Neural cell (in vitro differentiated cells): Measurements from ENCODE around the gene CALHM1. TPM values are rescaled to one million over a fixed set of nuclear protein-coding genes. Genes with fewer than 3 reads are reported as not detected.

ENCODE experiments used
- H2AFZ ChIP-seq: fragments of 200-600, 300-800 bp; sonication (generic), shearing (Covaris generic); 2 replicates; pipeline ENCODE4 v1.6.0; 2014; ENCODE audit warnings: low read depth, mild to moderate bottlenecking, antibody characterized with exemption, low read length, moderate library complexity
- H3F3A ChIP-seq: fragments of 200-600 bp; shearing (Covaris generic); 2 replicates; pipeline ENCODE4 v1.6.1; 2016; ENCODE audit warnings: mild to moderate bottlenecking, moderate library complexity, mixed read lengths, antibody characterized with exemption, low read length; ENCODE audit not compliant: insufficient read depth, poor library complexity, severe bottlenecking
- H3K27ac ChIP-seq: fragments of 200-600, 300-800 bp; sonication (generic), shearing (Covaris generic); 2 replicates; pipeline ENCODE4 v1.5.1; 2014; ENCODE audit warnings: mild to moderate bottlenecking, low read length, moderate library complexity
- H3K27me3 ChIP-seq: fragments of 300-800, 200-600 bp; sonication (generic), shearing (Covaris generic); 2 replicates; pipeline ENCODE4 v1.6.0; 2014; ENCODE audit warnings: mild to moderate bottlenecking, low read depth, low read length, moderate library complexity; ENCODE audit not compliant: insufficient read depth
- H3K36me3 ChIP-seq: fragments of 300-800, 200-600 bp; sonication (generic), shearing (Covaris generic); 2 replicates; pipeline ENCODE4 v1.5.1; 2014; ENCODE audit warnings: mild to moderate bottlenecking, antibody characterized with exemption, low read length, moderate library complexity; ENCODE audit not compliant: insufficient read depth
- H3K4me2 ChIP-seq: fragments of 300-800, 200-600 bp; sonication (generic), shearing (Covaris generic); 2 replicates; pipeline ENCODE4 v1.6.0; 2014; ENCODE audit warnings: mild to moderate bottlenecking, low read length
- H3K4me3 ChIP-seq: fragments of 300-800, 200-600 bp; sonication (generic), shearing (Covaris generic); 2 replicates; pipeline ENCODE4 v1.5.1; 2014; ENCODE audit warnings: mild to moderate bottlenecking, low read length, moderate library complexity
- H3K79me2 ChIP-seq: fragments of 200-600 bp; shearing (Covaris generic); replicated peaks from 2 replicates; pipeline ENCODE4 v1.6.0; 2014; ENCODE audit warnings: mild to moderate bottlenecking, low read length, moderate library complexity; ENCODE audit not compliant: insufficient read depth
- H3K9ac ChIP-seq: fragments of 300-800, 200-600 bp; sonication (generic), shearing (Covaris generic); 2 replicates; pipeline ENCODE4 v1.6.1; 2016; ENCODE audit warnings: mild to moderate bottlenecking, low read length, mixed read lengths
- H3K9me2 ChIP-seq: fragments of 200-600 bp; shearing (Covaris generic); 2 replicates; pipeline ENCODE4 v1.6.1; 2016; ENCODE audit warnings: mild to moderate bottlenecking, low read length, mixed read lengths; ENCODE audit not compliant: insufficient read depth
- H3K9me3 ChIP-seq: fragments of 200-600, 300-800 bp; sonication (generic), shearing (Covaris generic); 2 replicates; pipeline ENCODE4 v1.6.1; 2016; ENCODE audit warnings: mild to moderate bottlenecking, mixed run types, low read length, moderate library complexity, mixed read lengths
- H4K20me1 ChIP-seq: fragments of 200-600 bp; shearing (Covaris generic); 2 replicates; pipeline ENCODE4 v1.6.1; 2016; ENCODE audit warnings: mild to moderate bottlenecking, mixed run types; ENCODE audit not compliant: insufficient read depth
- EP300 ChIP-seq: fragments of 450-650 bp; conservative IDR thresholded peaks from 2 replicates; pipeline ENCODE4 v1.6.1; 2014; ENCODE audit warnings: antibody characterized with exemption, mild to moderate bottlenecking, moderate library complexity; ENCODE audit not compliant: poor library complexity, severe bottlenecking
- EZH2 ChIP-seq: fragments of 200-600, 300-800 bp; shearing (Covaris generic), sonication (generic); IDR thresholded peaks from 2 replicates; pipeline ENCODE4 v1.6.1; 2014; ENCODE audit warnings: antibody characterized with exemption, low read length, borderline replicate concordance, mild to moderate bottlenecking; ENCODE audit not compliant: insufficient read depth, poor library complexity, severe bottlenecking
- MXI1 ChIP-seq: fragments of 450-650 bp; conservative IDR thresholded peaks from 2 replicates; pipeline ENCODE4 v1.6.1; 2014; ENCODE audit warnings: antibody characterized with exemption, mild to moderate bottlenecking; ENCODE audit not compliant: poor library complexity, severe bottlenecking
- POLR2AphosphoS5 ChIP-seq: IDR thresholded peaks from 2 replicates; pipeline ENCODE4 v1.6.1; 2012
- RAD21 ChIP-seq: fragments of 450-650 bp; conservative IDR thresholded peaks from 2 replicates; pipeline ENCODE4 v1.6.1; 2014; ENCODE audit warnings: antibody characterized with exemption, mild to moderate bottlenecking, moderate library complexity
- SMC3 ChIP-seq: fragments of 450-650 bp; conservative IDR thresholded peaks from 2 replicates; pipeline ENCODE4 v1.6.1; 2014; ENCODE audit warnings: antibody characterized with exemption, mild to moderate bottlenecking, moderate library complexity; ENCODE audit not compliant: poor library complexity
- TAF1 ChIP-seq: IDR thresholded peaks from 2 replicates; pipeline ENCODE4 v1.6.1; 2012; ENCODE audit warnings: low read depth
- polyA plus RNA-seq: library from polyadenylated mRNA; depleted of rRNA; stranded (reverse); fragments of >200 nt; gene quantifications from 2 replicates; pipeline ENCODE4 v1.2.3, GENCODE V29; 2014
- TF ChIP-seq, protein P1 (sequence below): IDR thresholded peaks from 2 replicates; pipeline ENCODE4 v1.6.1; 2012; ENCODE audit warnings: borderline replicate concordance
- TF ChIP-seq, protein P2 (sequence below): fragments of 450-650 bp; IDR thresholded peaks from 2 replicates; pipeline ENCODE4 v1.5.1; 2014; ENCODE audit warnings: antibody characterized with exemption, mild to moderate bottlenecking, moderate library complexity; ENCODE audit not compliant: poor library complexity, severe bottlenecking

The CALHM1 gene
- polyA plus RNA-seq, 1 donor from 2014 or later, result not detected

DNA sequence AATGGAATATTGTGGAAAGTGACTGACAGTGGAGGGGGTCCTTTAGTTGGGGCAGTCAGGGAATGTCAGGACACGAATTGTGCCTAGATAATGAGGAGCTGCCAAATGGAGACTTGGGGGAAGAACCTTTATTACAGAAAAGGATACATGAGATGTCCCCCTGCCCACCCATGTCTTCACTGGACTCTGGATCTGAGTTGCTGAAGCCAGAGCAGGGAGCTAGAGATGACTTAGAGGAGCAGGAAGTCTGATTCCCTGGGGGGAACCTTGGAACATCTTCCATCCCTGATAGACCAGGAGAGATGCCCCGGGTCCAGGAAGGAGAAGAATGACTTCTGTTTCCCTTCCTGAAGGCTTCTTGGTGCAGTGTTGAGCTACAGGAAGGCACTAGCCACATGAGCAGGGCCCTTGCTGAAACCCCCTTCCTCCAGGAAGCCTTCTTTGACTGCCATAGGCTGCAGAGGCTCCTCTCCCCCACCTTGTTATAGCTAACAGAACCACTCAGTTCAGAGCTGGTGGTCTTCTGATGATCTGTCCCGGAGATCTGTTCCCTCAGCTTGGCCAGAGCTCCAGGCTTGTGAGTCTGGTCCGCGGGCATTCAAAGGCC lies 34.1 kb upstream of the CALHM1 start:
- no peaks in the 10 kb centered on the region for H3K9me3 ChIP-seq
- H3K36me3 ChIP-seq, result no peaks in the 10 kb centered on the region
- peaks cover 16% of the 10 kb centered on the region for H3K79me2 ChIP-seq
- H3K4me2 ChIP-seq, result peak overlapping the region; percentile 80
- TF ChIP-seq POLR2AphosphoS5, result no peak
- TF ChIP-seq RAD21, result no peak
- TF ChIP-seq EZH2, result no peak
- no peak for TF ChIP-seq EP300
- no peak for TF ChIP-seq SMC3
- no peak for TF ChIP-seq MXI1
- TF ChIP-seq, protein P1, sequence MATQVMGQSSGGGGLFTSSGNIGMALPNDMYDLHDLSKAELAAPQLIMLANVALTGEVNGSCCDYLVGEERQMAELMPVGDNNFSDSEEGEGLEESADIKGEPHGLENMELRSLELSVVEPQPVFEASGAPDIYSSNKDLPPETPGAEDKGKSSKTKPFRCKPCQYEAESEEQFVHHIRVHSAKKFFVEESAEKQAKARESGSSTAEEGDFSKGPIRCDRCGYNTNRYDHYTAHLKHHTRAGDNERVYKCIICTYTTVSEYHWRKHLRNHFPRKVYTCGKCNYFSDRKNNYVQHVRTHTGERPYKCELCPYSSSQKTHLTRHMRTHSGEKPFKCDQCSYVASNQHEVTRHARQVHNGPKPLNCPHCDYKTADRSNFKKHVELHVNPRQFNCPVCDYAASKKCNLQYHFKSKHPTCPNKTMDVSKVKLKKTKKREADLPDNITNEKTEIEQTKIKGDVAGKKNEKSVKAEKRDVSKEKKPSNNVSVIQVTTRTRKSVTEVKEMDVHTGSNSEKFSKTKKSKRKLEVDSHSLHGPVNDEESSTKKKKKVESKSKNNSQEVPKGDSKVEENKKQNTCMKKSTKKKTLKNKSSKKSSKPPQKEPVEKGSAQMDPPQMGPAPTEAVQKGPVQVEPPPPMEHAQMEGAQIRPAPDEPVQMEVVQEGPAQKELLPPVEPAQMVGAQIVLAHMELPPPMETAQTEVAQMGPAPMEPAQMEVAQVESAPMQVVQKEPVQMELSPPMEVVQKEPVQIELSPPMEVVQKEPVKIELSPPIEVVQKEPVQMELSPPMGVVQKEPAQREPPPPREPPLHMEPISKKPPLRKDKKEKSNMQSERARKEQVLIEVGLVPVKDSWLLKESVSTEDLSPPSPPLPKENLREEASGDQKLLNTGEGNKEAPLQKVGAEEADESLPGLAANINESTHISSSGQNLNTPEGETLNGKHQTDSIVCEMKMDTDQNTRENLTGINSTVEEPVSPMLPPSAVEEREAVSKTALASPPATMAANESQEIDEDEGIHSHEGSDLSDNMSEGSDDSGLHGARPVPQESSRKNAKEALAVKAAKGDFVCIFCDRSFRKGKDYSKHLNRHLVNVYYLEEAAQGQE, result no peak
- TF ChIP-seq, protein P2, sequence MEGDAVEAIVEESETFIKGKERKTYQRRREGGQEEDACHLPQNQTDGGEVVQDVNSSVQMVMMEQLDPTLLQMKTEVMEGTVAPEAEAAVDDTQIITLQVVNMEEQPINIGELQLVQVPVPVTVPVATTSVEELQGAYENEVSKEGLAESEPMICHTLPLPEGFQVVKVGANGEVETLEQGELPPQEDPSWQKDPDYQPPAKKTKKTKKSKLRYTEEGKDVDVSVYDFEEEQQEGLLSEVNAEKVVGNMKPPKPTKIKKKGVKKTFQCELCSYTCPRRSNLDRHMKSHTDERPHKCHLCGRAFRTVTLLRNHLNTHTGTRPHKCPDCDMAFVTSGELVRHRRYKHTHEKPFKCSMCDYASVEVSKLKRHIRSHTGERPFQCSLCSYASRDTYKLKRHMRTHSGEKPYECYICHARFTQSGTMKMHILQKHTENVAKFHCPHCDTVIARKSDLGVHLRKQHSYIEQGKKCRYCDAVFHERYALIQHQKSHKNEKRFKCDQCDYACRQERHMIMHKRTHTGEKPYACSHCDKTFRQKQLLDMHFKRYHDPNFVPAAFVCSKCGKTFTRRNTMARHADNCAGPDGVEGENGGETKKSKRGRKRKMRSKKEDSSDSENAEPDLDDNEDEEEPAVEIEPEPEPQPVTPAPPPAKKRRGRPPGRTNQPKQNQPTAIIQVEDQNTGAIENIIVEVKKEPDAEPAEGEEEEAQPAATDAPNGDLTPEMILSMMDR, result no peak
- no peak for TF ChIP-seq TAF1
- H3K27ac ChIP-seq, result peak overlapping the region; percentile 83
- H3K9ac ChIP-seq, result peak overlapping the region; percentile 86
- H3K27me3 ChIP-seq, result peaks cover 4% of the 10 kb centered on the region
- H3K4me3 ChIP-seq, result peak overlapping the region; percentile 99
- no peak overlapping the region for H2AFZ ChIP-seq
- H3F3A ChIP-seq, result no peaks in the 10 kb centered on the region
- H4K20me1 ChIP-seq, result no peaks in the 10 kb centered on the region
- H3K9me2 ChIP-seq, result no peaks in the 10 kb centered on the region

DNA sequence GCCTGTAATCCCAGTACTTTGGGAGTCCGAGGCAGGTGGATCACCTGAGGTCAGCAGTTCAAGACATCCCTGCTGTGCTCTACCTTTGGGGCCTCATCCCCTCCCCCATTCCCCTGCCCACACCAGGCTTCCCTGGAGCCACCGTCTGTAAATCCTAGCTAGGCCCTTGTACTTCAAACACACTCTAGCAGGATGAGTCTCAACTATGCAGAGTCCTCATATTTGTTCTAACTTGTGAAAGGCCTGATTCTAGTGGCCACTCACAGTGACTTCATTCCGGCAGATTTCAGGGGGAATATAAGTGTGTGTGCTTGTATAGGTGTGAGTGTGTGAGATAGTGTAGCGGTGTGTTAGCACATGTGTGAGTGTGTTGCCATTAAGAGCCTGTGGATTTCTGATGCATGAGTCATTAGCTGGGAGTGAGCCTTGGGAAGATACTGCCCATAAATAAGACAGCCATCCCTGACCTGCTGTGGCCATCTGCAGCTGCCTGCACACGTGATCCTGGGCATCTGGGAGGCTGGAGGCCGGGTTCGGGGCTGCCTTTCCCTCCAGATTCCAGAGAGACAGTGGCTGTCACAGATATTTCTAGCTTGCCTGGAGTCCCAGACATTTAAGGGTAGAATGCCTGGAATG lies 33.1 kb upstream of the CALHM1 start:
- Histone ChIP-seq H3K4me2 (no peak overlapping the region), H3K4me3 (no peak overlapping the region), H3K27me3 (peaks cover 4% of the 10 kb centered on the region), H3K27ac (peak overlapping the region; percentile 83), H3K9me2 (no peaks in the 10 kb centered on the region), H3K9me3 (no peaks in the 10 kb centered on the region), H3F3A (no peaks in the 10 kb centered on the region), H3K79me2 (peaks cover 7% of the 10 kb centered on the region), H3K36me3 (no peaks in the 10 kb centered on the region), H2AFZ (no peak overlapping the region), H3K9ac (peak overlapping the region; percentile 54), H4K20me1 (no peaks in the 10 kb centered on the region)
- TF ChIP-seq, protein P2, result no peak
- TF ChIP-seq RAD21, result no peak
- TF ChIP-seq, protein P1, result no peak
